ENCODE measurements around the gene SGSH. TPM values are rescaled to one million over a fixed set of nuclear protein-coding genes. Genes with fewer than 3 reads are reported as not detected.
"Not testable (repeated sequence)": the region's sequence is repeated elsewhere in the genome, so short reads cannot be mapped to it uniquely, and the experiment has no call there.

Gene SGSH
- total RNA-seq, 4 donors from 2014 or later, result 14.4 to 39.7 (median 38.4) TPM

DNA sequence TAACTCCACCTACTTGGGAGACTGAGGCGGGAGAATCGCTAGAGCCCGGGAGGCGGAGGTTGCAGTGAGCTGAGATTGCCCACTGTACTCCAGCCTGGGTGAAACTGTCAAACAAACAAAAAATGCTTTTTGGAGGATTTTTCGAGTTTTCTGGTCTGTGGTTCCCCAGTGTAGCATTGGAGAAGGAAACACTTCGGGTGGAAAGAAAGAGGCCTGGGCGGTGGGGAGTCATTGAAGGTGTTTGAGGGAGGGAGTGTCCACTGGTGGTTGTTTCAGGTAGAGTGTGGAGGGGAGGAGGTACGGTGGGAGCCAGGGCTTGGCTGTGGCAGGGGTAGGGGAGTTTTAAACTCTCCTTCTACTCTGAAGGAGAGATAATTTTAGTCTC, 41.8 kb upstream of the SGSH start:
- peak overlapping the region; percentile 78 to 94 for H3K4me3 ChIP-seq
- H3K36me3 ChIP-seq, result no peaks in the 10 kb centered on the region
- no peaks in the 10 kb centered on the region for H3K27me3 ChIP-seq
- no peaks in the 10 kb centered on the region for H3K9me3 ChIP-seq
- intact Hi-C loops (cut with DNase I; ENCODE audit: low total_unique reads), result no loop called here
- H3K4me1 ChIP-seq, result peaks cover 0 to 10% of the 10 kb centered on the region in 2 donors
- DNase-seq, result no peak
- peak overlapping the region; percentile 95 to 98 for H3K27ac ChIP-seq
- TF ChIP-seq, protein P1, sequence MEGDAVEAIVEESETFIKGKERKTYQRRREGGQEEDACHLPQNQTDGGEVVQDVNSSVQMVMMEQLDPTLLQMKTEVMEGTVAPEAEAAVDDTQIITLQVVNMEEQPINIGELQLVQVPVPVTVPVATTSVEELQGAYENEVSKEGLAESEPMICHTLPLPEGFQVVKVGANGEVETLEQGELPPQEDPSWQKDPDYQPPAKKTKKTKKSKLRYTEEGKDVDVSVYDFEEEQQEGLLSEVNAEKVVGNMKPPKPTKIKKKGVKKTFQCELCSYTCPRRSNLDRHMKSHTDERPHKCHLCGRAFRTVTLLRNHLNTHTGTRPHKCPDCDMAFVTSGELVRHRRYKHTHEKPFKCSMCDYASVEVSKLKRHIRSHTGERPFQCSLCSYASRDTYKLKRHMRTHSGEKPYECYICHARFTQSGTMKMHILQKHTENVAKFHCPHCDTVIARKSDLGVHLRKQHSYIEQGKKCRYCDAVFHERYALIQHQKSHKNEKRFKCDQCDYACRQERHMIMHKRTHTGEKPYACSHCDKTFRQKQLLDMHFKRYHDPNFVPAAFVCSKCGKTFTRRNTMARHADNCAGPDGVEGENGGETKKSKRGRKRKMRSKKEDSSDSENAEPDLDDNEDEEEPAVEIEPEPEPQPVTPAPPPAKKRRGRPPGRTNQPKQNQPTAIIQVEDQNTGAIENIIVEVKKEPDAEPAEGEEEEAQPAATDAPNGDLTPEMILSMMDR (IDR thresholded peaks at IDR 0.05), result no peak
- TF ChIP-seq POLR2A (IDR thresholded peaks at IDR 0.05), result no peak

GRCh38 chr17:80261159-80261894, 41.2 kb upstream of the SGSH start:
- H3K9me3 ChIP-seq, result no peaks in the 10 kb centered on the region
- no peaks in the 10 kb centered on the region for H3K27me3 ChIP-seq
- TF ChIP-seq POLR2A (IDR thresholded peaks at IDR 0.05), result no peak
- TF ChIP-seq, protein P1 (IDR thresholded peaks at IDR 0.05), result no peak
- H3K4me1 ChIP-seq, result peaks cover 0 to 10% of the 10 kb centered on the region in 2 donors
- peak overlapping the region; percentile 95 to 98 for H3K27ac ChIP-seq
- H3K36me3 ChIP-seq, result no peaks in the 10 kb centered on the region
- H3K4me3 ChIP-seq, result peak overlapping the region; percentile 78 to 94
- peak; percentile 53 to 59 for DNase-seq
- intact Hi-C loops (cut with DNase I; ENCODE audit: low total_unique reads), result no loop called here

- Histone ChIP-seq H3K36me3 (no peaks in the 10 kb centered on the region), H3K4me3 (peak within 1 kb of the TSS; percentile 78 to 94), H3K27me3 (no peaks in the 10 kb centered on the region), H3K27ac (peak within 1 kb of the TSS; percentile 95 to 98), H3K4me1 (peaks cover 0 to 10% of the 10 kb centered on the region in 2 donors), H3K9me3 (no peaks in the 10 kb centered on the region)
- TF ChIP-seq, protein P1 (IDR thresholded peaks at IDR 0.05), result peak in 1 of 4 experiments; percentile 6
- TF ChIP-seq POLR2A (IDR thresholded peaks at IDR 0.05), result peak; percentile 59 to 80
- intact Hi-C loops (cut with DNase I; ENCODE audit: low total_unique reads), result no loop called here
- DNase-seq, result peak; percentile 50 to 56
Observed at GRCh38 chr17:80260791-80261158, 40.6 kb upstream of the SGSH start, which contains the start of gene RNF213. RNF213 (plus strand) TSS chr17:80260852; CDS start chr17:80263682, 2,830 bp downstream.

- Histone ChIP-seq H3K4me3 (peak overlapping the region; percentile 29 to 71), H3K27me3 (no peaks in the 10 kb centered on the region), H3K9me3 (no peaks in the 10 kb centered on the region), H3K4me1 (peaks cover 0 to 10% of the 10 kb centered on the region in 2 donors), H3K36me3 (no peaks in the 10 kb centered on the region), H3K27ac (peak overlapping the region; percentile 84 to 93)
- TF ChIP-seq, protein P1 (IDR thresholded peaks at IDR 0.05), result peak in 2 of 4 experiments; percentile 18
- peak in 1 of 2 donors; percentile 59 for TF ChIP-seq POLR2A (IDR thresholded peaks at IDR 0.05)
- DNase-seq, result peak; percentile 55 to 76
- intact Hi-C loops (cut with DNase I; ENCODE audit: low total_unique reads), result no loop called here
Observed at GRCh38 chr17:80260069-80260535, 40.0 kb upstream of the SGSH start.

GRCh38 chr17:80259457-80260068, 39.4 kb upstream of the SGSH start:
- Histone ChIP-seq H3K9me3 (no peaks in the 10 kb centered on the region), H3K27ac (peak overlapping the region; percentile 84 to 93), H3K4me1 (peaks cover 0 to 10% of the 10 kb centered on the region in 2 donors), H3K4me3 (peak overlapping the region; percentile 29 to 71), H3K27me3 (no peaks in the 10 kb centered on the region), H3K36me3 (no peaks in the 10 kb centered on the region)
- TF ChIP-seq, protein P1 (IDR thresholded peaks at IDR 0.05), result no peak
- TF ChIP-seq POLR2A (IDR thresholded peaks at IDR 0.05), result no peak
- no peak for DNase-seq
- intact Hi-C loops (cut with DNase I; ENCODE audit: low total_unique reads), result no loop called here

DNA sequence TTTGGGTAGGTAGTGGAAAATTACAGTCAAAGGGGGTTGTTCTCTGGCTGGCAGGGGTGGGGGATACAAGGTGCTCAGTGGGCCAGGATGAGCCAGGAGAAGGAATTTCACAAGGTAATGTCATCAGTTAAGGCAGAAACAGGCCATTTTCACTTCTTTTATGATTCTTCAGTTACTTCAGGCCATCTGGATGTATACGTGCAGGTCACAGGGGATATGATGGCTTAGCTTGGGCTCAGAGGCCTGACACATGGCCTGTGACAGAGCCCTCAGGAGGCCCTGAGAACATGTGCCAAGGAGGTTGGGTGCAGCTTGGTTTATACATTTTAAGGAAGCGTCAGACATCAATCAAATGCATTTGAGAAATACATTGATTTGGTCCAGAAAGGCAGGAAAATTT, 38.2 kb upstream of the SGSH start:
- H3K27me3 ChIP-seq; H3K27ac ChIP-seq; H3K36me3 ChIP-seq; H3K4me3 ChIP-seq; DNase-seq; intact Hi-C loops (cut with DNase I; ENCODE audit: low total_unique reads); H3K9me3 ChIP-seq; H3K4me1 ChIP-seq: not testable (repeated sequence)

Measured in uterus (tissue), 4 donors.